OCI-LY3 (cell line): ENCODE results near the gene PPP2CA.

Experiments
- EZH2phosphoT487 ChIP-seq: fragments of 200-600 bp; shearing (Covaris generic); IDR thresholded peaks from 2 replicates; pipeline ENCODE4 v1.6.1; 2018; ENCODE audit warnings: antibody characterized with exemption, mixed run types, low read depth
- TF ChIP-seq, protein P1 (sequence below): fragments of 200-600, 300-600 bp; sonication (generic); IDR thresholded peaks from 2 replicates; pipeline ENCODE4 v1.5.1; 2014; ENCODE audit warnings: antibody characterized with exemption, low read length, low read depth

DNA sequence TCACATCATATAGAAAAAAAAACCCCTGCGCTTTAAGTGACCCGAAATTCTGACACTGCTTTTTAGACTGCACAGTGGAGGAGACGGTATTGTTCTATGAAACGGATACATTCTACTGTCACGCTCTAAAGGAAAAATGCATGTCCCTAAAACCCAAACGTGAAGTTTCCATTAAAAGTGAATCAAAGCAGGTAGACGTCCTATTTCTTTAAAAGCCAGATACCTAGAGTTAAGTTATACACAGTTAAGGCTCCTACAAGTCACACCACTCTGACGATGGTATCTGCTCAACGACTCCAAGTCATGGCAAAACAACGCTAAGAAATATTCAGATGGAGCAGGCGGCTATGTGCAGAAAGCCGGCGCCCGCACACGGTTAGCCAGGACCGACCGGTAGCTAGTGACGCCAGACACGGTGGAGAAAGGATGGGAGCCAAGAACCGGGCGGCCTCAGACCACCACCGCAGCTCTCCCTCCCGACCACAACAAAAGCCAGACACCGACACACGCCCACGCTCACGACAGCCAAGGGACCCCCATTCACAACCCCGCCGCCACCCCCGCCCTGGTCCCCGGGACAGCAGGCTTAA is 49.9 kb downstream of the PPP2CA start:
- TF ChIP-seq, protein P1, sequence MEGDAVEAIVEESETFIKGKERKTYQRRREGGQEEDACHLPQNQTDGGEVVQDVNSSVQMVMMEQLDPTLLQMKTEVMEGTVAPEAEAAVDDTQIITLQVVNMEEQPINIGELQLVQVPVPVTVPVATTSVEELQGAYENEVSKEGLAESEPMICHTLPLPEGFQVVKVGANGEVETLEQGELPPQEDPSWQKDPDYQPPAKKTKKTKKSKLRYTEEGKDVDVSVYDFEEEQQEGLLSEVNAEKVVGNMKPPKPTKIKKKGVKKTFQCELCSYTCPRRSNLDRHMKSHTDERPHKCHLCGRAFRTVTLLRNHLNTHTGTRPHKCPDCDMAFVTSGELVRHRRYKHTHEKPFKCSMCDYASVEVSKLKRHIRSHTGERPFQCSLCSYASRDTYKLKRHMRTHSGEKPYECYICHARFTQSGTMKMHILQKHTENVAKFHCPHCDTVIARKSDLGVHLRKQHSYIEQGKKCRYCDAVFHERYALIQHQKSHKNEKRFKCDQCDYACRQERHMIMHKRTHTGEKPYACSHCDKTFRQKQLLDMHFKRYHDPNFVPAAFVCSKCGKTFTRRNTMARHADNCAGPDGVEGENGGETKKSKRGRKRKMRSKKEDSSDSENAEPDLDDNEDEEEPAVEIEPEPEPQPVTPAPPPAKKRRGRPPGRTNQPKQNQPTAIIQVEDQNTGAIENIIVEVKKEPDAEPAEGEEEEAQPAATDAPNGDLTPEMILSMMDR: no peak
- TF ChIP-seq EZH2phosphoT487: no peak
